Ovary (tissue), 10 donors: ENCODE results near the gene CFAP53. TPM values are rescaled to one million over a fixed set of nuclear protein-coding genes. Genes with fewer than 3 reads are reported as not detected.

Experiments
- DNase-seq, 5 donors: peaks; one replicate each; pipeline ENCODE4 v3.0.0-alpha.2; 2019 to 2020
- H3K27ac ChIP-seq, 2 donors: fragments of 200-600 bp; one replicate each; pipeline versions ENCODE4 v1.5.1 to v1.8.0; 2019 to 2022
- H3K27me3 ChIP-seq: fragments of 200-600 bp; one replicate; pipeline ENCODE4 v1.8.0; 2022
- H3K36me3 ChIP-seq: fragments of 200-600 bp; sonication (generic); one replicate; pipeline ENCODE4 v1.5.1; 2019
- H3K4me1 ChIP-seq: one replicate; pipeline ENCODE4 v1.8.1; 2013; ENCODE audit warnings: mild to moderate bottlenecking, moderate library complexity; ENCODE audit not compliant: insufficient read depth
- H3K4me3 ChIP-seq: fragments of 200-600 bp; sonication (generic); one replicate; pipeline ENCODE4 v1.5.1; 2017
- H3K9me3 ChIP-seq, 2 donors: fragments of 200-600 bp in 1 of 2; sonication (generic) in 1 of 2; one replicate each; pipeline versions ENCODE4 v1.5.1 to v1.8.1; 2013 to 2019; ENCODE audit warnings: mild to moderate bottlenecking in 1 of 2, moderate library complexity in 1 of 2
- CTCF ChIP-seq, 3 donors: fragments of 450-650 bp in 2 of 3; fragments of 200-600 bp in 1 of 3; IDR thresholded peaks; one replicate each; pipeline versions ENCODE4 v1.5.1 to v1.8.0; 2016 to 2022; ENCODE audit warnings: antibody characterized with exemption in 3 of 3, mild to moderate bottlenecking in 1 of 3
- EP300 ChIP-seq: sonication (generic); formaldehyde crosslinking; IDR thresholded peaks from one replicate; pipeline ENCODE4 v1.6.1; 2017; ENCODE audit warnings: antibody characterized with exemption
- POLR2A ChIP-seq: fragments of 450-650 bp; IDR thresholded peaks from one replicate; pipeline ENCODE4 v1.6.1; 2017; ENCODE audit warnings: antibody characterized with exemption, mild to moderate bottlenecking, moderate library complexity
- WGBS, 3 donors: extraction: QIAGEN DNeasy Blood & Tissue Kit in 1 of 3; methylation state at CpG; one replicate each; pipeline versions ENCODE4 v1.1.5 to v1.1.7; 2013 to 2017; 5-methylcytosine and 5-hydroxymethylcytosine counted together
- intact Hi-C, 4 donors: fragments of 100-400 bp; cut with DNase I; formaldehyde crosslinking; loops; one replicate each; pipeline versions ENCODE4 v1.11.0 to v1.15.1; 2022 to 2023
- long read RNA-seq, 3 donors: library from polyadenylated mRNA in 2 of 3; unstranded in 2 of 3; transcript quantifications; one replicate each; pipeline ENCODE4 v2.0.0 and lab custom pipeline, GENCODE V29; 2021 to 2026
- polyA plus RNA-seq, 2 donors: library from polyadenylated mRNA; stranded (reverse); fragments of 200-250 nt in 1 of 2; fragments of 350-450 nt in 1 of 2; fragmentation: Illumina TruSeq in 1 of 2; extraction: RNeasy Lipid Tissue Mini Kit (QIAGEN cat#74804) in 1 of 2; gene quantifications; one replicate each; pipeline ENCODE4 v1.2.3, GENCODE V29; 2013 to 2014
- total RNA-seq, 7 donors: library from RNA; depleted of rRNA in 2 of 7; stranded (reverse); fragments of >200 nt in 2 of 7; fragmentation: NEBNext Ultra II Directional in 3 of 7; extraction: Animal tissue kit (Norgen Biotek cat#: 25700) in 3 of 7; gene quantifications; one replicate each; pipeline versions ENCODE4 v1.1.0 to v1.2.4, GENCODE V29; 2016 to 2023
- donor health status: DM: no; HTN: no; CAD: no; lungs with moderate emphysema.
- donor health status: DM: no; HTN: no; CAD: no.
- donor health status: Bipolar disorder and iron deficiency.
- donor health status: DM: yes; HTN: yes; CAD: no.
- donor health status: DM: no; HTN: no; CAD: no.
- donor health status: DM: yes; HTN: yes; CAD: no.

Gene CFAP53
- 1 to 10 TPM in 1 of 7 donors, under 1 TPM in 6; 0.40 to 9.9 (median 0.61) TPM for total RNA-seq
- 1 to 10 TPM in 1 of 2 donors, under 1 TPM in 1; 0.41 to 1.2 TPM for polyA plus RNA-seq
- long read RNA-seq, donor 1 = 0 reads
- long read RNA-seq, donor 2 = 0 reads
- long read RNA-seq, donor 3, partial matches to known transcripts = 0 of 1 reads
- long read RNA-seq, donor 3, other reads (novel, unspliced or antisense) = 0 of 1 reads

- Histone ChIP-seq H3K27me3 (no peaks in the 10 kb centered on the region), H3K27ac (no peak within 1 kb of the TSS), H3K9me3 (no peaks in the 10 kb centered on the region), H3K36me3 (no peaks in the 10 kb centered on the region), H3K4me3 (peak within 1 kb of the TSS; percentile 58), H3K4me1 (peaks cover 4% of the 10 kb centered on the region)
- intact Hi-C loops = loop anchor here in 1 of 4 donors (5.0 kb wide), 1 partner anchor 931 kb away; the partner anchor contains the start of gene MEX3C
- TF ChIP-seq EP300 (no peak), POLR2A (no peak), CTCF (IDR thresholded peaks at IDR 0.05) (no peak)
- 0 to 1% (median 0%) methylated on average over 35 to 37 of the region's 37 CpGs for WGBS, 3 donors
- peak; percentile 89 to 95 (median 92) for DNase-seq
Observed at GRCh38 chr18:50266248-50266704, at the start of gene CFAP53. Gene CFAP53 (minus strand): TSS chr18:50266495. CDS start chr18:50266404, 91 bp downstream.

GRCh38 chr18:50315100-50315871 lies 49.0 kb upstream of the CFAP53 start:
- H3K27ac ChIP-seq = no peak overlapping the region
- 41 to 43% (median 42%) methylated on average over 5 of the region's 5 CpGs for WGBS, 3 donors
- no peak overlapping the region for H3K4me3 ChIP-seq
- DNase-seq = no peak
- no peak for TF ChIP-seq CTCF (IDR thresholded peaks at IDR 0.05)
- TF ChIP-seq POLR2A = no peak
- TF ChIP-seq EP300 = no peak
- no peaks in the 10 kb centered on the region for H3K4me1 ChIP-seq
- H3K9me3 ChIP-seq = no peaks in the 10 kb centered on the region
- intact Hi-C loops = no loop called here
- no peaks in the 10 kb centered on the region for H3K27me3 ChIP-seq
- no peaks in the 10 kb centered on the region for H3K36me3 ChIP-seq

- Histone ChIP-seq H3K4me1 (no peaks in the 10 kb centered on the region), H3K27ac (no peak overlapping the region), H3K27me3 (no peaks in the 10 kb centered on the region), H3K4me3 (no peak overlapping the region), H3K36me3 (no peaks in the 10 kb centered on the region), H3K9me3 (no peaks in the 10 kb centered on the region)
- 19 to 29% (median 22%) methylated on average over 2 of the region's 2 CpGs for WGBS, 3 donors
- no peak for TF ChIP-seq EP300
- DNase-seq = no peak
- intact Hi-C loops = no loop called here
Observed at GRCh38 chr18:50313873-50314460, 47.7 kb upstream of the CFAP53 start.

GRCh38 chr18:50313031-50313607 lies 46.8 kb upstream of the CFAP53 start:
- intact Hi-C loops = no loop called here
- H3K27ac ChIP-seq = no peak overlapping the region
- no peaks in the 10 kb centered on the region for H3K27me3 ChIP-seq
- H3K9me3 ChIP-seq = no peaks in the 10 kb centered on the region
- no peak overlapping the region for H3K4me3 ChIP-seq
- DNase-seq = no peak
- H3K4me1 ChIP-seq = no peaks in the 10 kb centered on the region
- WGBS, 3 donors = 81 to 86% (median 82%) methylated on average over 2 of the region's 2 CpGs
- H3K36me3 ChIP-seq = no peaks in the 10 kb centered on the region
- TF ChIP-seq CTCF (IDR thresholded peaks at IDR 0.05) (no peak), EP300 (no peak), POLR2A (no peak)
